Activated T-helper 9 cell treated with anti-CD3 and anti-CD28 coated beads, Interleukin-2, amount 50 U/mL, for 16 hours (primary cell): ENCODE data around the gene NCSTN.
"Not testable (repeated sequence)": the region's sequence is repeated elsewhere in the genome, so short reads cannot be mapped to it uniquely, and the experiment has no call there.

ENCODE experiments used
- DNase-seq: peaks from one replicate; pipeline ENCODE4 v3.0.0-alpha.2; 2020; ENCODE audit warnings: low read depth

Gene NCSTN

DNA sequence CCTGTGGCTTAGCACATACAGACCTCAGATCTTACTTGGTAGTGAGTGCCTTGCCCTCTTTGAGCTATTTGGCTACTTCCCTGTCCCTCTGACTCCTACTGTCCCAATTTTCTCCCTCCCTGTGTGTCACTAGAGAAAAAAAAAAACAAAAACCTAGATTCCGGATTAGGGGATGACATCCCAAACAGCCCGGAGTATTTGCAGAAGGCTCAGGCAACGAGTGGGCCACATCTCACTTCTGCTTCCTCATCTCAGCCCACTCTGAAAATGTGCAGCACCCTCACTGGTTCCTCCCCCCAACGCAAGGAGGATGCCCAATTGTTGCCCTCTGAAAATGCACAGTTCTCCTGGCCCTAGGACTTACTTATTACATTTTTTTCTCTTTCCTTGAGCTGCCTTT lies 28.6 kb downstream of the NCSTN start:
- no peak for DNase-seq

DNA sequence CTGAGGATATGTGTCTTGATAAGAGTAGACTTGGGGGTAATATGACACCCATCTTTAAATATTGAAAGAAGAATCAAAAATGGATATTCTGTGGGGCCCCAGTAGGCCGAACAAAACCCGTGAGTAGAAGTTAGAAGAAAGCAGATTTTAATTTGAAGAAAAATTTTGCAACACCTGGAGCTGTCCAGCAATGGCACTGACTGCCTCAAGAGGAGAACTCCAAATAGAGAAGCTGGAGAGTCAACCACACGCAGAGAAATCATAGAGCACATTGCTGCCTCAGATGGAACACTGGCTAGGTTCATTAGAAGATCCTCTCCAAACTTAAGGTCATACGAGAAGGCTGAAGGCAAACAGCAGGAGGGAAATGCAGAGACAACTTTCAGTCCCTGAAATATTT lies 30.5 kb downstream of the NCSTN start:
- DNase-seq = no peak

DNA sequence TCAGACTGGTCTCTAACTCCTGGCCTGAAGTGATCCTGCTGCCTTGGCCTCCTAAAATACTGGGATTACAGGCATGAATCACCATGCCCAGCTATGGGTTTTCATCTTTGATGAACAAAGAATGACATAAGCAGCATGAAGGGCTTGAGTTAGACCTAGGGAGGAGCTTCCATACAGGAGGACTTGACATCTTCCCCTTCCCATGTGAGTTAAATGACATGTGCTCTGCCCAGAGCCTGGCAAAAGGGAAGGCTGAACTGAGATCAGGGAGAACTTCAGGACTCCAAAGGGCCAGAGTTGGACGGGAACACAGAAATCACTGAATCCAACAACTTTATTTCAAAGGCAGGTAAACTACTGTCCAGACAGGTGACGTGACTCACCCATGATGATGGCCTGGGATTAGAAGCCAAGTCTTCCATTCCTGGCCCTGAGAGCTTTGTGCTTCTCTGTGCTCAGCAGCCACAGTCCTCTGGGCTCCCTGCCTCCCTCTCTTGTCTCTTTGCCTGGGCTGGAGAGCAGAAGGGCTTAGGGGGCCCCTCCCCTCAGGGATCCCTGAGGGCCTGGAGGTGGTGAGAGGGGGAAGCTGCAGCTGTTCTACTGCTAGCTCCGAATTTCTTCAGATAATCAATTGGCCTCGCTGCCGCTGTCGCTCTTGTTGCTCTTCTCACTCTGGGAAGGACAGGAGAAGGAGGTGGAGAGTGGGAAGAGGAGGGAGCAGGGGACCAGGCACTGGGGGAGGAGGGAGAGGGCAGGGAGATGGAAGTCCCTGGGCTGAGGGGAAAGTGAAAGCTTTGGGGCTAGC lies 31.3 kb downstream of the NCSTN start:
- no peak for DNase-seq

DNA sequence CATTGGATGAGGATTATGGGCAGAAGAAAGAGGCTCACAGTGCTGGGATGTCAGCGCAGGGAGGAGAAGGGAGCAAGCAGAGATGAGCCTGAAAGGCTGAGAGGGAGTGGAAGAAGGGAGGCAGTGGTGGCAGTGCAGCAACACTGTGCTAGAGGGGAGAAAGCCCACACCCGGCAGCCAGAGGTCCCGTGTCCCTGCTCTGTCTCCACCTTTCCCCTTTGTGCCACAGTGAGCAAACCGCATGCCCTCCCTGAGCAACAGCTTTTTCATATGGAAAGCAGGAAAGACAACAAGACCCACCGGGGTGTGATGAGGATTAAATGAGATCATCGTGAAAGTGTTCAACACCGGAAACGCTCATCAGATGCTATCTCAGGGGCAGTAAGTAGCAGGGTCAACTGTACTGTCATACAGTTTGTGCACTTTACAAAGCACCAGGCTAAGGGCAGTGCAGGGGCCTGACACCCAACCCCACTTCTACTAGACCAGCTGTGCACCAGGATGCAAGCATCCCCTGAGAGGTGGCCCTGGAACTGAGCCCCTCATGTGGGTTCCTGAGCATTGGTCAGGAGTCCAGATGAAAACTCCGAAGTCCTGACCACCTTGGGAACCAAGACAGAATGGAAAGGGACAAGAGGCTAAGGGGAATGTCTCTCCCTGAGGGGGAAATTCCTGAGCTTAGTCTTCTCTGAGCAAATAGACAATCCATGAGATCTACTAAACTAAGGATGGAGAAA lies 32.8 kb downstream of the NCSTN start:
- no peak for DNase-seq

DNA sequence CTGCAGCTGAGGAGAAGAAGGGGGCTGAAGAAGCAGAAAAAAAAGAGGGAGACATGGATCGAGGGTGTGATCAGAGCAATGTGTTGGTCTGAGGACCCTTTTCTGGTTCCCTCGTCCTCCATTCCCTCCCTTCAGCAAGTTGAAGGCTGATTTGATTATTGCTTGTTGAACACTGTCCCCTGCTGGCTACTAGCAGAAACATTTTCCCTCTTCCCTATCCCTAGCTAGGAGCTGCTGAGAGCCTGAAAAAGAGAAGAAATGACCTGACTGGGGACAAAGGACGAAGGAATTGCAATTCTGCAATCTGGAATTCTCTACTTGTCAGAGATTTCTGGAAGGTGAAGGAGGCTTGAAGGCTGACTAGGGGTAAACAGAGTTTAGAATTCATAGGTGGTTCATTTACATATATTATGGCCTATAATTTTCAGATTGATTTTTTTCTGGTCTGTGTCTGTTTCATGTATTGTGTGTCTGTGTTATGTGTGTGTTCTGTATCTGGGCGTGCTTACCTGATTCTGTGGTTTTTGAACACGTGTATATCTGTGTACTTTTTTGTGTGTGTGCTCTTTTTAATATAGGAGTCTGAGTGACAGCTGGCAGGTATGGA lies 33.4 kb downstream of the NCSTN start:
- DNase-seq = no peak

DNA sequence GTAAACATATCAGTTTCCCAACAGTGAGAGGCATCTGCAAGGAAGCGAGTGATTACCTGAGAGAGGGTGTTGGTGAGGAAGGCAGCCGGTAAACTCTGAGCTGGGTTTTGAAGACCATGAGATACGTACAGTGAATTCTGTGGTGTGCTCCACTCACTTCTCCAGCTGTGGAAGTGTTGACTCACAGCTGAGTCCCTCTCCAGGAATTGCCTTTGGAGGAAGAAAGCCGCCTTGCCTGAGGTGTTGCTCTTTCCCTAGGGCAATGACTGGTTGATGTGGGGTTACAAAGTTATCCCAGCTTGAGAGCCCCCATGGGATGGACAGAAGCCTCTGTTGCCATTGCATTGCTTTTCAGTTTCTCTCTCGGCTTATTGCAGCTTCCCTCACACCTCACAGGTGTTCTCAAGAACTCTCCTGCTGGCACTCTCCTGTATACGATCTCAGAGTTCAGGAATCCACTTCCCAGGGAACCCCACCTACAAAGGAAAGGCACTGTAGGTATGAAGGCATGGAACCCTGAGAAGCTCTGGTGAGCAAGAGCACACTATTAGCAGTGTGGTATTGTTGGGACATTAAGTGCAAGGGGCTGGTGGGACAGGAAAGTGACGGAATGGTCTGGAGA lies 34.5 kb downstream of the NCSTN start:
- no peak for DNase-seq

DNA sequence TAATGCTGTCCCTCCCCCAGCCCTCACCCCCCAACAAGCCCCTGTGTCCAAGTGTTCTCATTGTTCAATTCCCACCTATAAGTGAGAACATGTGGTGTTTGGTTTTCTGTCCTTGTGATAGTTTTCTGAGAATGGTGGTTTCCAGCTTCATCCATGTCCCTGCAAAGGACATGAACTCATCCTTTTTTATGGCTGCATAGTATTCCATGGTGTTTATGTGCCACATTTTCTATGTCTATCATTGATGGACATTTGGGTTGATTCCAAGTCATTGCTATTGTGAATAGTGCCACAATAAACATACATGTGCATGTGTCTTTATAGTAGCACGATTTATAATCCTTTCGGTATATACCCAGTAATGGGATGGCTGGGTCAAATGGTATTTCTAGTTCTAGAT lies 41.6 kb downstream of the NCSTN start:
- not testable (repeated sequence) for DNase-seq

DNA sequence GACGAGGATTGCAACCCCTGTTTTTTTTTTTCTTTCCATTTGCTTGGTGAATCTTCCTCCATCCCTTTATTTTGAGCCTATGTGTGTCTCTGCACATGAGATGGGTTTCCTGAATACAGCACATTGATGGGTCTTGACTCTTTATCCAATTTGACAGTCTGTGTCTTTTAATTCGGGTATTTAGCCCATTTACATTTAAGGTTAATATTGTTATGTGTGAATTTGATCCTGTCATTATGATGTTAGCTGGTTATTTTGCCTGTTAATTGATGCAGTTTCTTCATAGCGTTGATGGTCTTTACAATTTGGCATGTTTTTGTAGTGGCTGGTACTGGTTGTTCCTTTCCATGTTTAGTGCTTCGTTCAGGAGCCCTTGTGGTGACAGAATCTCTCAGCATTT lies 45.2 kb downstream of the NCSTN start:
- DNase-seq = not testable (repeated sequence)

DNA sequence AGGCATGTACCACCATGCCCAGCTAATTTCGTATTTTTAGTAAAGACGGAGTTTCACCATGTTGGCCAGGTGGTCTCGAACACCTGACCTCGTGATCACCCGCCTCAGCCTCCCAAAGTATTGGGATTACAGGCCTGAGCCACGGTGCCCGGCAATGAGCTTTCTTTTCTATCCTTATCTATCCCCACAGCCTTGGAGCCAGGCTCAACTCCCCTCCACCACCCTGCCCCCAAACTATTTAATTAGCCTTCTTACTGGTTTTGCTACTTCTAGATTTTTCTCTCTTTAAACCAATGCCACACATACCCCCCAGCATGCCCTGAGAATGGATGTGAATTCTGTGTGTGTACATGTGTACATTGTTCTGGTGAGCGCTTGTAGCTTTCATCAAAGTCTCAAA lies 51.5 kb downstream of the NCSTN start:
- DNase-seq = no peak

DNA sequence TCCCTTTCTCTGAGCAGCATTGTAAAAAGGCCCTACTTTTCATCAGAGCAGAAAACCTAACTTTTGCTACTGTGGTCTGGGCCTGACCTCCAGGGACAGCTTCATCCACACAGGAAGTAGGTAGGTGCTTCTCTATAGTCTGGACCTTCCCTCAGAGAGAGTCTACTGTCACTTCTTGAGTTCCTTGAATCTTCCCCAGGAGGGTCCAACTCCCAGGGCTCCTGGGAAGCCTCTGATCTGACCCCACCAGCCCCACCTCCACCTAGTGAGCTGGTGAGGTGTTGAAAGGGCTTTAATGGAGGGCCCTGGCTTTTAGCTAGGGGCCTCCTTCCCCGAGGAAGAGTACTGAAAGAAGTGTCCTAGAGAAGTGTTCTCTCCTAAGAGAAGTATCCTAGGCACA lies 54.5 kb downstream of the NCSTN start:
- DNase-seq = no peak

DNA sequence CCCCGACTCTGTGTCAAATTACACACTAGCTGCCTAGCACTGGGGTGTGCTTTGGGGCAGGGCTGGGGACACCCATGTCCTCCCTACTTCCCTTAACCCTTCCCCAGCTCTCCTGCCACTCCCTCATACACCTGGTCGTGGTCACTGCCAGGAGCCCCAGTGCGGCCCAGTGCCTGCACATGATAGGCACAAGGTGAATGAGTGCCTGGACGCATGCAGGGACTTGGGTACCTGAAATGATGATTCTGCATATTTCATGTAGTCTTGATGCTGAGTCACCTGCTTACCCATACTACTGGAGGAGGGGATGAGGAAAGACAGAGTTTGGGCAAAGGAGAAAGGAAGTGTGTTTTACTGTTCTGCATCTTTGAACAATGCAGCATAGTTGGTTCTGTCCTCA lies 55.6 kb downstream of the NCSTN start:
- no peak for DNase-seq

DNA sequence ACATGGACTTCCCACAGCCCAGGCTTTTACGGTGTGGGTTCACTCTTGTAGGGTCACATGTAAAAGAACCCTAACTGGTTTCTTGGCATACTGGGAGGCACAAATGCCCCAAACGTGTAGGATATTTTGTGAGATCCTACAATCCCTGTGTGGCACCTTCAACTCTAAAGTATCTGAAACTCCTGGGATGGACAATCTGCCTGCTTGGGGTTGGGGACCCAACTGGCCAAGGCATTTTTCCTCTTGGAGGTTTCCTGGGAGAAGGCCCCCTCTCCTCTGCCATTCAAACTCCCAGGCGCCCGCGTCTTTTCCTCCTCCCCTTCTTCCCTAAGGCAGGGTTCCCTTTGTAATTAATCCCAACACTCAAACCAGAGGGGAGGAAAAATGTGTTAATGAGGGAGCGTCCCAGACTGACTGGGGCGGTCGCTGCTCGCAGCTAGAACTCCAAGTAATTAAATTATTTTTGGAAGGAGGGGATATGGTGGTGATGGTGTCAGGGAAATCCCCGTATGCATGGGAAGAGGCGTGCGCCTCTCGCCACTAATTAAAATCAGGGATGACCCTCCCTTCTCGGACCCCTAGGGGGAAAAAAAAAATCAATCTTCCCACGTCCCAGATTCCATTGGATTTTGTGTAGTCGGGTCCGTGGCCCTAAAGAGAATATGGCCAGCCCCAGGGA lies 56.5 kb downstream of the NCSTN start:
- no peak for DNase-seq

DNA sequence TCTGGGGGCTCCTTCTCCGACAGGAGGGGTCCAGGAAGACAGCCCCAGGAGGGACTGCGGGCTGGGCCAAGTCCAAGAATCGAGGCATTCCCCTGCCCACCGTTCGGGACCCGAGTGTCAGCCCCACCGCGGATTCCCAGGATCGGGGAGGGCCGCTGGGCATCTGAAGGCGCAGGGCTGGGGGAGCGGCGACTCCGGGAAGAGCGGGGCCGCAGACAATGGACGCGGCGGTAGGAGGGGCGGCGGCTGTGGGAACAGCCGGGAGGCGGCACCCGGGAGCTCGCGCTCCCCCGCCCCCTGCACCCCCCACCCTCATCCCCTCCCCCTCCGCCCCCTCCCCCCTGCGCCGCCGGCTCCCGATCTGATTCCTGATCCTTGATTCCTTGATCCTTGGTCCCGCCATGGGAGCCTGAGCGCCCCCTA lies 57.1 kb downstream of the NCSTN start, which contains the start of gene VANGL2:
Gene VANGL2, plus strand, starts transcription at position 342 of the 423 bp plus-strand sequence. CDS start 15,274 bp downstream, outside the sequence.
- no peak for DNase-seq

DNA sequence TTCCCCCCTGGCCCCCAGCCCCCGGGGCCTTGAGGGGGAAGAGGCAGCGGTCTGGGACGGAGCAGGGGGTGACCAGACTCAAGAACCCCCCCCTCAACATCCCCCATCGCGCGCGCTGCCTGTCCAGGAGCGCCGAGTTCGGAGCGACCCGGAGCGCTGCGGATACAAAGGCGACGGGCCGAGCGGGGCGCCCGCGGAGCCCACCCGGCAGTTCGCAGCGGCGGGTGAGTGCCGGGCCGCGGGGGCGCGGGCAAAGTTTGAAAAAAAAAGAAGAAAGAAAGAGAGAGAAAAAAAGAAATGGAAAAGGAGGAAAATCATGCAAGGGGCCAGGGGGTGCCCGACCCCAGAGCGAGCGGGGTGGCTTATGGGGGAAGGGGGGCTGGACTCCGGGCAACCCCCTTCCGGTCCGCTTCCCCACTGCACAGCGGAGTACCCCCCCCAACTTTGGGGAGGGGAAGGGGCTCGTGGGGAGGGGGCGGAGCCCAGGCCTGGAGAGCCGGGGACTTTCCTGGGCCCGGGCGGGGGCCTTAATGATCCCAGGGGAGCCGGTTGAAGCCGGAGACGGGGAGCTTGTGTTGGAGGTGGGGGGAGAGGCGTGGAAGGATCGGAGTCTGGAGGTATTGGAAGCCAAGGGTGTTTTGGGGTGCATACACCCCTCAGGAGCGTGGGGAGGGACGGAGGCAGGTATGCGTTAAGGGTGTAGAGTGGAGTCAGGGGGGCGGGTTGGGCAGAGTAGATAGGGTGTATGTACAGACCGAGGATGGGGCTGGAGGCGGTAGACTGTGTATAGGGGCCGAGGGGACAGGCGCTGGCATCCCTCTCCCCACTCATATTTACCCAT lies 57.7 kb downstream of the NCSTN start:
- DNase-seq = no peak

DNA sequence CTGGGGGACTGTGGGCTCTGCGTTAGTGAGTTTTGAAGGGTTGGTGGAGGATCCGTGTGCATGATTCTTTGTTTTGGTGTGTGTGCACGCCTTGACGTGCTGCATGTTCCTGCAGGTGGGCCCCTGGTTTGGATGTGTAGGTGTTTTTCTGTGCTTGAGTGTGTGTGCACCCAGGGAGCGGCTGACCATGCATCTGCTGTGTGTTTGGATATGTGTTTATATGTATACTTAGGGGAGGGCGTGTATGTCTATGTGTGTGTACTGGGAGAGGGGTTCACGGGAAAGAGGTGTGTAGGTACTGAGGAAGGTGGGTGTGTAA lies 58.3 kb downstream of the NCSTN start:
- DNase-seq = no peak

DNA sequence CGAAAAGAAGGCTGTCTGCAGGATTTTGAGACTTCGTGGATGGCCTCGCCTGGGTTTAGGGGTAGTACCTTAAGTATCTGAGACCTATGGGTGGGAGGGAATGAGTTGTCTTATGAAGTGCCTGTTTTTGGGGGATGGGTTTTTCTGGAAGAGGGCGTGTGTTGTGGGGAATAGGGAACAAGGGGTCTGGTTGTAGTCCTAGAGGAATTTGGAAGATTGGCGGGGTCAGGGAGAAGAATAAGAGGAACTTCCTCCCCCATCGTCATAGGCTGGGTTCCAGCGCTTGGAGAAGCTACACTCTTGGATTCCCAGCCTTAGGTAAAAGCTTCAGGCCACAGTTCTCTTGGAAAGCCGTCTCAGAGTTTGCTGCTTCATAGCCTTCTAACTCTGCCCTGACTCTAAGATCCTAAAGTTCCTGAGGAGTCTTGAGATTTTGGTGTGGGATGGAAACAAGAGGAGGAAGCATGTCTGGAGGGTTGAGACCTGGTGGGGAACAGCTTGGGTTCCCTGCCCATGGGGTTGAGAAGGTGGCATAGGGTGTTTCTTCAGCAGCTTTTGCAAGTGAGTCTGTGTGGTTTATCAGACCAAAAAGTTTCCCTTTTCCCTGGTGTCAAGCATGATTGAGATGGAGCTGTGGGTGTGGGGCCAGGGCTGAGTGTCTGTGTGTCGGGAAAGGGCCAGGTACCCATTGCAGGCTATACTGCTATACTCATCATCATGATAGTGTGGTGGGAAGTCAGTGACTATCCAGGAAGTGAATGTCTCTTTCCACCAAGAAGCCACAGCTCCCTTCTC lies 59.0 kb downstream of the NCSTN start:
- DNase-seq = no peak

DNA sequence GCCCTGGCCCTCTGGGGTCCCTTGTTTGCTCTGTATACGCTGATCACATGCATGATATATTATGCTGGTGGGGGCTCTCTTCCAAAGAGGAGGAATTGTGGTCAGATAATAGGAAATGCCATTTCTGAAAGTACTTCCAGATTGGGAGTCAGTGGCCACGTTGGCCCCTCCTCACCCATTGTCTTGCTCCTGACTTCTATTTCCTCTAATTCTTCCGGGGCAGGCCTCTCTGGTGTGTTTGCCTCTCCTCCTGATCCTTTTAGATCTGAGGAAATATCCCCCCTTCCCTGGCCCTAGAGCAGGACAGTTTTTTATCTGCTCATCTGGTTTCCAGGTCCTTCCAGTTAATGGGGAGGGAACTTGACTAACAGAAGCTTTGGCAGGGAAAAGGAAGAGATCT lies 60.1 kb downstream of the NCSTN start:
- DNase-seq = no peak

DNA sequence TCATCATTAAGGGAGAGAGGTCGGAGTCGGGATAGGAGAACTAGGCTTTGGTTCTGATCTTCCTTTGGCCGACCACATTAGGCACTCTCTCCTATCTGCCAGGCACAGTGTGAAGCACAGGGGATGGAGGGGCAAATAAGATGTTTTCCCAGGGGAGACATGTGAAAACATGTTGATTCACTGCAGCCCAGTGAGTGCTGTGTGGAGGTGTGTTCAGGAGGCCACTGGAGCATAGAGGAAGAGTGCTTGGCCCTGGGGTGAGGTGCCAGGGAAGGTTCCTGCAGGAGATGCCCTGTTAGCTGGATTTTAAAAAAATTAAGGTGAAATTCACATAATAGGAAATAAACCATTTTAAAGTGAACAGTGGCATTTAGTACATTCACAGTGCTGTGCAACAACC lies 60.9 kb downstream of the NCSTN start:
- no peak for DNase-seq

DNA sequence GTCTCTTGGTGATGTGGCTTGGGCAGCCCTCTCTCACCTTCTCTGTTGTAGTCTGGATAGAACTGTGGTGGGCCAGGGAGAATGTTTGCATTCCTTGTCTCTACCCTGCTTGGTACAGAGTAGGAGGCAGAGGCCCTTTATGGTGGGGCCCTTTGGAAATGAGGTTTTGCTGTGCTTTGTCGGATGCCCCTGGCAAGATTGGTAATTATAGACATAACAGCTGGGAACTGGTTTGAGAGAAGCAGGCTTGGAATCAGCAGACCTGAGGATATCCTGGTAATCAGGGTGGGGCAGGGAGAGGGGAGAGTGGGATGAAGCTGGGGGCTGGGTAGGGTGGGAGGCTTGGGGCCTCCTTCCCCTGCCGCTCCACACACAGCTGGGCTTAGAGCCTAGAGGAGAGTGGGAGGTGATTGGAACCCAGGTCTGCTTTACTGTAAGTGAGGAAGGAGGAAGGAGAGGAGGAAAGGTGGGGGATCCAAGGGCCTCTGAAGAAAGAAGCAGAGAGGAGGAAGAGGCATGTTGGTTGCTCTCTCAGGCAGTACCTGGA lies 62.2 kb downstream of the NCSTN start:
- no peak for DNase-seq
